Measurements from ENCODE around the gene RAD51.

GRCh38 chr15:40769274-40770146 lies 74.5 kb downstream of the RAD51 start, which contains the start of gene C15orf62:
- TF ChIP-seq CTCF (conservative IDR thresholded peaks at IDR 0.05; ENCODE audit: low read length) = no peak
- TF ChIP-seq EZH2phosphoT487 (IDR thresholded peaks at IDR 0.05; ENCODE audit: borderline replicate concordance) = no peak

Data from Loucy (cell line).